HG02884 (cell line): ENCODE data around the gene LEUTX.

Experiments
- ATAC-seq: cut with Tn5 transposase; IDR thresholded peaks from one replicate; pipeline ENCODE4 v1.9.1; 2021; ENCODE audit warnings: mild to moderate bottlenecking, moderate library complexity; ENCODE audit not compliant: unreplicated experiment

The LEUTX gene

GRCh38 chr19:39820696-39821095, 42.0 kb downstream of the LEUTX start:
- ATAC-seq, result no peak

- ATAC-seq, result no peak
Measured at GRCh38 chr19:39823686-39824085, 45.0 kb downstream of the LEUTX start.

GRCh38 chr19:39824143-39825092, 45.8 kb downstream of the LEUTX start:
- ATAC-seq, result peak; percentile 85

GRCh38 chr19:39825093-39825463, 46.4 kb downstream of the LEUTX start:
- no peak for ATAC-seq

GRCh38 chr19:39825531-39826076, 47.0 kb downstream of the LEUTX start:
- ATAC-seq, result no peak

GRCh38 chr19:39826311-39826945, 47.8 kb downstream of the LEUTX start:
- ATAC-seq, result no peak

GRCh38 chr19:39827216-39827615, 48.6 kb downstream of the LEUTX start:
- no peak for ATAC-seq

GRCh38 chr19:39828015-39828653, 49.5 kb downstream of the LEUTX start:
- ATAC-seq, result no peak

- ATAC-seq, result no peak
Measured at GRCh38 chr19:39828654-39829032, 50.0 kb downstream of the LEUTX start.

GRCh38 chr19:39829702-39830275, 51.1 kb downstream of the LEUTX start:
- no peak for ATAC-seq

GRCh38 chr19:39830406-39830805, 51.8 kb downstream of the LEUTX start:
- ATAC-seq, result no peak

- ATAC-seq, result no peak
Measured at GRCh38 chr19:39830847-39831246, 52.2 kb downstream of the LEUTX start.

- ATAC-seq, result no peak
Measured at GRCh38 chr19:39831679-39832078, 53.0 kb downstream of the LEUTX start.

- ATAC-seq, result no peak
Measured at GRCh38 chr19:39832341-39833083, 53.9 kb downstream of the LEUTX start.

- no peak for ATAC-seq
Measured at GRCh38 chr19:39833160-39833463, 54.5 kb downstream of the LEUTX start.

GRCh38 chr19:39833464-39834286, 55.0 kb downstream of the LEUTX start, which contains the start of gene DYRK1B:
DYRK1B (minus strand) TSS chr19:39834162; CDS start chr19:39831867, 2,295 bp downstream.
- ATAC-seq, result peak; percentile 86

GRCh38 chr19:39834287-39834841, 55.7 kb downstream of the LEUTX start:
- ATAC-seq, result peak; percentile 37
